SU-DHL-6 (cell line): ENCODE measurements around the gene ABR.
"Not testable (repeated sequence)": the region's sequence is repeated elsewhere in the genome, so short reads cannot be mapped to it uniquely, and the experiment has no call there.

Experiments
- H2AFZ ChIP-seq: fragments of 200-600 bp; sonication (generic); 2 replicates; pipeline ENCODE4 v1.6.1; 2014; ENCODE audit warnings: low read depth, mild to moderate bottlenecking, moderate library complexity, mixed read lengths, antibody characterized with exemption, low read length; ENCODE audit not compliant: severe bottlenecking
- H3F3A ChIP-seq: fragments of 200-600 bp; shearing (Covaris generic); 2 replicates; pipeline ENCODE4 v1.6.0; 2016; ENCODE audit warnings: antibody characterized with exemption, mild to moderate bottlenecking; ENCODE audit not compliant: insufficient read depth
- H3K27ac ChIP-seq: fragments of 200-600 bp; sonication (generic); 2 replicates; pipeline ENCODE4 v1.5.1; 2016; ENCODE audit warnings: low read depth, mild to moderate bottlenecking, low read length, moderate library complexity, mixed read lengths
- H3K27me3 ChIP-seq: fragments of 200-600 bp; sonication (generic), shearing (Covaris generic); 2 replicates; pipeline ENCODE4 v1.6.0; 2014; ENCODE audit warnings: mild to moderate bottlenecking, low read length
- H3K36me3 ChIP-seq: fragments of 200-600 bp; sonication (generic); 2 replicates; pipeline ENCODE4 v1.6.1; 2014; ENCODE audit warnings: mild to moderate bottlenecking, low read length, mixed read lengths
- H3K4me2 ChIP-seq: fragments of 300-600, 200-600 bp; shearing (Covaris generic), sonication (generic); 2 replicates; pipeline ENCODE4 v1.6.0; 2014; ENCODE audit warnings: low read length, low read depth, mild to moderate bottlenecking; ENCODE audit not compliant: poor library complexity, severe bottlenecking
- H3K4me3 ChIP-seq: fragments of 200-600 bp; sonication (generic); 2 replicates; pipeline ENCODE4 v1.5.1; 2014; ENCODE audit warnings: antibody characterized with exemption, low read length, mild to moderate bottlenecking, mixed read lengths; ENCODE audit not compliant: insufficient read depth, poor library complexity, severe bottlenecking
- H3K79me2 ChIP-seq: fragments of 200-600 bp; sonication (generic); 2 replicates; pipeline ENCODE4 v1.6.1; 2014; ENCODE audit warnings: mild to moderate bottlenecking, low read length, moderate library complexity; ENCODE audit not compliant: insufficient read depth
- H3K9ac ChIP-seq: fragments of 200-600 bp; sonication (generic); 2 replicates; pipeline ENCODE4 v1.7.0; 2014; ENCODE audit warnings: mild to moderate bottlenecking, low read length
- H3K9me2 ChIP-seq: fragments of 200-600 bp; sonication (generic); replicated peaks from 2 replicates; pipeline ENCODE4 v1.6.1; 2014; ENCODE audit warnings: low read length; ENCODE audit not compliant: insufficient read depth
- H3K9me3 ChIP-seq: fragments of 200-600 bp; sonication (generic); 2 replicates; pipeline ENCODE4 v1.6.1; 2014; ENCODE audit warnings: low read length, mixed read lengths; ENCODE audit not compliant: insufficient read depth
- H4K20me1 ChIP-seq: fragments of 200-600 bp; sonication (generic); 2 replicates; pipeline ENCODE4 v1.6.1; 2014; ENCODE audit warnings: low read depth, mild to moderate bottlenecking, antibody characterized with exemption, low read length, moderate library complexity, mixed read lengths
- EZH2phosphoT487 ChIP-seq: fragments of 200-600 bp; sonication (generic), shearing (Covaris generic); conservative IDR thresholded peaks from 2 replicates; pipeline ENCODE4 v1.6.1; 2018; ENCODE audit warnings: mild to moderate bottlenecking, antibody characterized with exemption, low read length, moderate library complexity, mixed read lengths
- TF ChIP-seq, protein P1 (sequence below): fragments of 200-600 bp; sonication (generic); IDR thresholded peaks from one replicate; pipeline ENCODE4 v1.5.1; 2017; ENCODE audit warnings: antibody characterized with exemption, mild to moderate bottlenecking, low read length, moderate library complexity; ENCODE audit not compliant: insufficient read depth, poor library complexity, severe bottlenecking

Gene ABR

DNA sequence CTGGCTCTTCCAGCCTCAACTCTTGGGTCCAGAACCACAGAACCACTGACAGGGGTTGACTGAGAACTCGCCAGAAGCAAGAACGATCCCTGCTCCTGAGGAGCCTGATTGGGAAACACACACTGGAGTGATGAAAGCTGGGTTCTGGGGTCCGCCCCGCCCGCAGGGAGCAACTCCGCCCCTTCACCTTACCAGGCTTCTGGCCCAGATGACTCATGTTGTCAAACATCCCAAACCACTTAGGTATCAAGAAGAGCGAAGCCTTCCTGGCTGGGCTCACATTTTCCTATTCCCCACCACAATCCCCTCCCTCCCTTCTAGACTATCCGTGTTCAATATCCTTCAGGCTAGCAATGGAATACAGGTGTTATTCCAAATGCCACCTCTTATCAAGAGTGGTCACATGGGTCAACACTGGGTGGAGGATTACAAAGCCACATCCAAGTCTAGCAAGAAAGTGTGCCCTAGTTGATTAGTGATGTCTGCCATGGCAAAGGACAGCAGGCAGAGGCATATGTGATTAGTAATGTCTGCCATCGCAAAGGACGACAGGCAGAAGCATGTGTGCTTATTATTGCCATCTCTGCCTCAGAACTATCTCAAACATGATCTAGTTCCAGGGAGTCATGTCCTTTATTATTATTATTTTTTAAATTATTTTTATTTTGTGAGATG is 112.4 kb downstream of the ABR start:
- TF ChIP-seq EZH2phosphoT487: no peak
- TF ChIP-seq, protein P1, sequence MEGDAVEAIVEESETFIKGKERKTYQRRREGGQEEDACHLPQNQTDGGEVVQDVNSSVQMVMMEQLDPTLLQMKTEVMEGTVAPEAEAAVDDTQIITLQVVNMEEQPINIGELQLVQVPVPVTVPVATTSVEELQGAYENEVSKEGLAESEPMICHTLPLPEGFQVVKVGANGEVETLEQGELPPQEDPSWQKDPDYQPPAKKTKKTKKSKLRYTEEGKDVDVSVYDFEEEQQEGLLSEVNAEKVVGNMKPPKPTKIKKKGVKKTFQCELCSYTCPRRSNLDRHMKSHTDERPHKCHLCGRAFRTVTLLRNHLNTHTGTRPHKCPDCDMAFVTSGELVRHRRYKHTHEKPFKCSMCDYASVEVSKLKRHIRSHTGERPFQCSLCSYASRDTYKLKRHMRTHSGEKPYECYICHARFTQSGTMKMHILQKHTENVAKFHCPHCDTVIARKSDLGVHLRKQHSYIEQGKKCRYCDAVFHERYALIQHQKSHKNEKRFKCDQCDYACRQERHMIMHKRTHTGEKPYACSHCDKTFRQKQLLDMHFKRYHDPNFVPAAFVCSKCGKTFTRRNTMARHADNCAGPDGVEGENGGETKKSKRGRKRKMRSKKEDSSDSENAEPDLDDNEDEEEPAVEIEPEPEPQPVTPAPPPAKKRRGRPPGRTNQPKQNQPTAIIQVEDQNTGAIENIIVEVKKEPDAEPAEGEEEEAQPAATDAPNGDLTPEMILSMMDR: no peak
- Histone ChIP-seq H4K20me1 (no peaks in the 10 kb centered on the region), H3K36me3 (peaks cover 13% of the 10 kb centered on the region; the same call in 1 of the 2 replicates), H3K27me3 (no peaks in the 10 kb centered on the region), H2AFZ (no peak overlapping the region), H3K9me3 (no peaks in the 10 kb centered on the region), H3K27ac (no peak overlapping the region), H3K9ac (no peak overlapping the region), H3F3A (no peaks in the 10 kb centered on the region), H3K9me2 (no peaks in the 10 kb centered on the region), H3K4me3 (no peak overlapping the region), H3K4me2 (no peak overlapping the region), H3K79me2 (no peaks in the 10 kb centered on the region)

DNA sequence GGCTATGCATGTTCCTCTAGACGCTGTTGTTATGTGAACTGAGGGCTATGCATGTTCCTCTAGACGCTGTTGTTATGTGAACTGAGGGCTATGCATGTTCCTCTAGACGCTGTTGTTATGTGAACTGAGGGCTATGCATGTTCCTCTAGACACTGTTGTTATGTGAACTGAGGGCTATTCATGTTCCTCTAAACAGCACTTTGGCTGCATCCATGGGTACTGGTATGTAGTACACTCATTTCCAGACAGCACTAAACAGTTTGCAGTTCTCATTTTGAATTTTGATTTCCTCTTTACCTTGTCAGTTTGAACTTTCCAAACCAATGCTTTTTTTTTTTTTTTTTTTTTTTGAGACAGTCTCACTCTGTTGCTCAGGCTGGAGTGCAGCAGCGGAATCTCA is 114.4 kb downstream of the ABR start:
- H4K20me1 ChIP-seq, H3K79me2 ChIP-seq, H3K9ac ChIP-seq, H2AFZ ChIP-seq, H3K4me2 ChIP-seq, H3F3A ChIP-seq, H3K9me3 ChIP-seq, H3K4me3 ChIP-seq, H3K9me2 ChIP-seq, H3K27ac ChIP-seq, H3K27me3 ChIP-seq: not testable (repeated sequence)
- peaks cover 13% of the 10 kb centered on the region; the same call in 1 of the 2 replicates for H3K36me3 ChIP-seq

DNA sequence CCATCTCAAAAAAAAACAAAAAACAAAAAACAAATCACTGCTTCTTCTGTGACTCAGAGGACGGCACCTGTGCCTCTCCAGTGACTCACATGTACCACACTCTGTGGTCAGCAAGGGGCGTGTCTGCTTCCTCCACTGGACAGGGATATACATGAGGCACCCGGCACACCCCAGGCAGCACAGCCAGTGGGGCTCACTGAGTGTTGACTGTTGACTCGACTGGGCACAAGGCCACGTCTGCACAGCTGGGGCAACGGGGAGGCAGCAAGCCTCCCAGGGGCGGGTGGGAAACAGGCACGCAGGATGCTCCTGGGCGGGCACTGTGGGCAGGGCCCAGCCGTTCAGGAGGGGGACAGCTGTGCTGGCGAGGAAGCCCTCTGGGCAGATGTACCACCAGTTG is 118.8 kb downstream of the ABR start:
- Histone ChIP-seq H3K4me3 (no peak overlapping the region), H3K36me3 (peaks cover 2% of the 10 kb centered on the region; the same call in 1 of the 2 replicates), H4K20me1 (no peaks in the 10 kb centered on the region), H3K9me2 (no peaks in the 10 kb centered on the region), H3K4me2 (no peak overlapping the region), H3K27me3 (no peaks in the 10 kb centered on the region), H3K27ac (no peak overlapping the region), H3K9ac (no peak overlapping the region), H3K9me3 (no peaks in the 10 kb centered on the region), H3F3A (no peaks in the 10 kb centered on the region), H2AFZ (no peak overlapping the region), H3K79me2 (no peaks in the 10 kb centered on the region)
- TF ChIP-seq, protein P1: no peak
- no peak for TF ChIP-seq EZH2phosphoT487

DNA sequence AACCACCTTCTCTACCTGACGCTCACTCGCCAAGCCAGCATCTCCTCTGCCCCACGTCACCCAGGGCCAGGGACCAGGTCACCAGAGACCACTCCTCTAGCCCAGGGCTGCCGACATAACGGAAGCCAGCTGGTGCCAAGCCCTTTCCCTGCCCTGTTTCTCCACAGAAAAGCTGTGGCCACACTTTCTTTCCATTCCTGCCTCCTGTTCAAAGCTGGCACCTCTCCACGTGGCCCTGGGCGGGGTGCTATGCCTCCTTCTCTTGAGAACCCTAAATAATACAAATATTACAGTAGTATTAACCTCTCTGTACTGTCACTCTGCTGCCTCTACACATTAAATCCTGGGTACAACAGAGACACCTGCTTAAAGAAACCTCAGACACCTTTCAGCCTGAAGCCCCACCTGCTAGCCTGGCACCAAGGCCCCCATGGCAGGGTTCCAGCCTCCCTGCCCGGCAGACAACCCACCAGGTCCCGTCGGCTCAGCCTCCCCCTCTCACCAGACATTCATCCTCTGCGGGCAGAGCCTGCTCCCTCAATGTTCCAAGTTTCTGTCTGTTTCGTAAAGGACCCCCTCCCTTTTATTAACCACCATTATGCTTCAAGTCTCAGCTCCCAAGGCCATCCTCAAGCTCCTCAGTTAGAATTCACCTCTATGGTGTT is 120.5 kb downstream of the ABR start:
- Histone ChIP-seq H3F3A (no peaks in the 10 kb centered on the region), H3K4me3 (no peak overlapping the region)

More for the DNA sequence above, 120.5 kb downstream of the ABR start:
- Histone ChIP-seq H3K27me3 (no peaks in the 10 kb centered on the region), H3K27ac (no peak overlapping the region), H3K4me2 (no peak overlapping the region), H3K9me2 (no peaks in the 10 kb centered on the region), H3K9me3 (no peaks in the 10 kb centered on the region), H3K9ac (no peak overlapping the region), H3K36me3 (no peaks in the 10 kb centered on the region), H2AFZ (no peak overlapping the region), H3K79me2 (no peaks in the 10 kb centered on the region), H4K20me1 (no peaks in the 10 kb centered on the region)
- TF ChIP-seq, protein P1: no peak
